ENCODE data around the gene ANKUB1. TPM values are rescaled to one million over a fixed set of nuclear protein-coding genes. Genes with fewer than 3 reads are reported as not detected.

Gene ANKUB1
- total RNA-seq, 1 donor from 2014 or later, result not detected

- DNase-seq (no peak), ATAC-seq (ENCODE audit: low read depth) (no peak)
- ChIA-PET POLR2A (no interaction called here), CTCF (no interaction called here)
- H3K27ac Mint-ChIP-seq, result no peak overlapping the region
- H3K9me3 Mint-ChIP-seq, result no peaks in the 10 kb centered on the region
- H3K27me3 Mint-ChIP-seq, result no peaks in the 10 kb centered on the region
- TF ChIP-seq CTCF (IDR thresholded peaks at IDR 0.05), result no peak
- peaks cover 34% of the 10 kb centered on the region for H3K36me3 Mint-ChIP-seq (ENCODE audit: low read depth)
- H3K4me1 Mint-ChIP-seq, result no peaks in the 10 kb centered on the region
- no peak overlapping the region for H3K4me3 Mint-ChIP-seq
- intact Hi-C loops (cut with micrococcal nuclease), result no loop called here
These were observed 53.5 kb downstream of the ANKUB1 start for GRCh38 chr3:149738876-149739275.

GRCh38 chr3:149736953-149737205 lies 55.5 kb downstream of the ANKUB1 start:
- Mint-ChIP-seq H3K4me1 (no peaks in the 10 kb centered on the region), H3K9me3 (no peaks in the 10 kb centered on the region), H3K27me3 (no peaks in the 10 kb centered on the region), H3K36me3 (ENCODE audit: low read depth) (peaks cover 25% of the 10 kb centered on the region), H3K27ac (no peak overlapping the region), H3K4me3 (no peak overlapping the region)
- no peak for TF ChIP-seq CTCF (IDR thresholded peaks at IDR 0.05)
- POLR2A ChIA-PET, result no interaction called here
- CTCF ChIA-PET, result no interaction called here
- intact Hi-C loops (cut with micrococcal nuclease), result no loop called here
- ATAC-seq (ENCODE audit: low read depth), result no peak
- no peak for DNase-seq

GRCh38 chr3:149736175-149736952 lies 56.0 kb downstream of the ANKUB1 start:
- no peaks in the 10 kb centered on the region for H3K9me3 Mint-ChIP-seq
- DNase-seq (no peak), ATAC-seq (ENCODE audit: low read depth) (no peak)
- intact Hi-C loops (cut with micrococcal nuclease), result no loop called here
- no peak for TF ChIP-seq CTCF (IDR thresholded peaks at IDR 0.05)
- H3K27me3 Mint-ChIP-seq, result no peaks in the 10 kb centered on the region
- CTCF ChIA-PET, result no interaction called here
- H3K27ac Mint-ChIP-seq, result no peak overlapping the region
- POLR2A ChIA-PET, result no interaction called here
- H3K36me3 Mint-ChIP-seq (ENCODE audit: low read depth), result peaks cover 22% of the 10 kb centered on the region
- no peak overlapping the region for H3K4me3 Mint-ChIP-seq
- H3K4me1 Mint-ChIP-seq, result no peaks in the 10 kb centered on the region

GRCh38 chr3:149732234-149732633 lies 60.1 kb downstream of the ANKUB1 start:
- H3K4me1 Mint-ChIP-seq, result no peaks in the 10 kb centered on the region
- no peaks in the 10 kb centered on the region for H3K27me3 Mint-ChIP-seq
- DNase-seq (no peak), ATAC-seq (ENCODE audit: low read depth) (no peak)
- H3K36me3 Mint-ChIP-seq (ENCODE audit: low read depth), result no peaks in the 10 kb centered on the region
- intact Hi-C loops (cut with micrococcal nuclease), result no loop called here
- ChIA-PET CTCF (no interaction called here), POLR2A (no interaction called here)
- no peaks in the 10 kb centered on the region for H3K9me3 Mint-ChIP-seq
- no peak overlapping the region for H3K27ac Mint-ChIP-seq
- TF ChIP-seq CTCF (IDR thresholded peaks at IDR 0.05), result no peak
- H3K4me3 Mint-ChIP-seq, result no peak overlapping the region

- Mint-ChIP-seq H3K36me3 (ENCODE audit: low read depth) (no peaks in the 10 kb centered on the region), H3K4me1 (no peaks in the 10 kb centered on the region), H3K27ac (no peak overlapping the region), H3K9me3 (no peaks in the 10 kb centered on the region), H3K4me3 (no peak overlapping the region), H3K27me3 (no peaks in the 10 kb centered on the region)
- POLR2A ChIA-PET, result no interaction called here
- intact Hi-C loops (cut with micrococcal nuclease), result no loop called here
- TF ChIP-seq CTCF (IDR thresholded peaks at IDR 0.05), result no peak
- DNase-seq (no peak), ATAC-seq (ENCODE audit: low read depth) (no peak)
- CTCF ChIA-PET, result no interaction called here
These were observed 64.7 kb downstream of the ANKUB1 start for GRCh38 chr3:149727656-149728055.
